Gastrocnemius medialis (tissue), 4 donors: ENCODE measurements around the gene PLIN5.

Experiments used
- POLR2A ChIP-seq, 2 donors: fragments of 450-650 bp; IDR thresholded peaks; one replicate each; pipeline ENCODE4 v1.6.1; 2017; ENCODE audit warnings: antibody characterized with exemption in 2 of 2, mild to moderate bottlenecking in 2 of 2, moderate library complexity in 2 of 2
- TF ChIP-seq, protein P1 (sequence below), 5 experiments: fragments of 450-650 bp in 3 of 5; fragments of 200-600 bp in 2 of 5; sonication (generic) in 2 of 5; IDR thresholded peaks in 4 of 5; conservative IDR thresholded peaks in 1 of 5; 1 replicate in 4 of 5; 2 replicates in 1 of 5; pipeline ENCODE4 v1.5.1; 2016 to 2019; ENCODE audit warnings: antibody characterized with exemption in 5 of 5, mild to moderate bottlenecking in 3 of 5, moderate library complexity in 3 of 5

DNA sequence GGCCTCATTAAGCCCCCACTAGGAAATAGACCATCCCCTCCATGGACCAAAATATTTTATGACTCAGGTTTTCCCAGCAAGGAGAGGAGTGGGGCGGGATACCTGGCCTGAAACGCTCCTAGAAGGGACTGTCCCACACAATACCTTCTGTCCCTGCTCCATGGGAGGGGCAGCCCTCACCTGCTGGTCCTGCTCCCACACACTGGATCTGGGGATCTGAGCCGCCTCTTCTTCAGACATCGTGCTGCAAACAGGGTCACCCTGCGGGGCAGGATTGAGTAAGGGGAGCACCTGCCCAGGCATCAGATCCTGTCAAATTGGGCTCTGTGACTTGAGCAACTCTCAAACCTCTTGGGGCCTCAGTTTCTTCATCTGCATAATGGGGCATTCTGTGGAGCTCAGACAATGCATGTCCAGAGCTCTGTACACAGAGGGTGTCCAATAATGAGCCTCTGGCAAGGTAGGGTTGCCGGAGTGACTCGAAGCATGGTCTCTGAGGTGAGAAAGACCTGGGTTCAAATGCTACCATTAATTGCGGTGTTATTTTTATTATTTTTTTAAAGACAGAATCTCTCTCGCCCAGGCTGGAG, 1.1 kb downstream of the PLIN5 start:
- TF ChIP-seq, protein P1, sequence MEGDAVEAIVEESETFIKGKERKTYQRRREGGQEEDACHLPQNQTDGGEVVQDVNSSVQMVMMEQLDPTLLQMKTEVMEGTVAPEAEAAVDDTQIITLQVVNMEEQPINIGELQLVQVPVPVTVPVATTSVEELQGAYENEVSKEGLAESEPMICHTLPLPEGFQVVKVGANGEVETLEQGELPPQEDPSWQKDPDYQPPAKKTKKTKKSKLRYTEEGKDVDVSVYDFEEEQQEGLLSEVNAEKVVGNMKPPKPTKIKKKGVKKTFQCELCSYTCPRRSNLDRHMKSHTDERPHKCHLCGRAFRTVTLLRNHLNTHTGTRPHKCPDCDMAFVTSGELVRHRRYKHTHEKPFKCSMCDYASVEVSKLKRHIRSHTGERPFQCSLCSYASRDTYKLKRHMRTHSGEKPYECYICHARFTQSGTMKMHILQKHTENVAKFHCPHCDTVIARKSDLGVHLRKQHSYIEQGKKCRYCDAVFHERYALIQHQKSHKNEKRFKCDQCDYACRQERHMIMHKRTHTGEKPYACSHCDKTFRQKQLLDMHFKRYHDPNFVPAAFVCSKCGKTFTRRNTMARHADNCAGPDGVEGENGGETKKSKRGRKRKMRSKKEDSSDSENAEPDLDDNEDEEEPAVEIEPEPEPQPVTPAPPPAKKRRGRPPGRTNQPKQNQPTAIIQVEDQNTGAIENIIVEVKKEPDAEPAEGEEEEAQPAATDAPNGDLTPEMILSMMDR (IDR thresholded peaks at IDR 0.05 in 4 of 5, conservative IDR thresholded peaks at IDR 0.05 in 1 of 5) = no peak
- TF ChIP-seq POLR2A (IDR thresholded peaks at IDR 0.05) = no peak
